DMS153 treated with DMSO at 0.1 percent for 48 hours (cell line): ENCODE measurements around the gene GPBP1.
"Not testable (repeated sequence)": the region's sequence is repeated elsewhere in the genome, so short reads cannot be mapped to it uniquely, and the experiment has no call there.

ENCODE experiments used
- DNase-seq: peaks from one replicate; lab custom pipeline; 2025; ENCODE audit not compliant: unreplicated experiment; lab: John Stamatoyannopoulos, UW

Gene GPBP1

GRCh38 chr5:57276353-57276752, 102.5 kb downstream of the GPBP1 start:
- no peak for DNase-seq

DNA sequence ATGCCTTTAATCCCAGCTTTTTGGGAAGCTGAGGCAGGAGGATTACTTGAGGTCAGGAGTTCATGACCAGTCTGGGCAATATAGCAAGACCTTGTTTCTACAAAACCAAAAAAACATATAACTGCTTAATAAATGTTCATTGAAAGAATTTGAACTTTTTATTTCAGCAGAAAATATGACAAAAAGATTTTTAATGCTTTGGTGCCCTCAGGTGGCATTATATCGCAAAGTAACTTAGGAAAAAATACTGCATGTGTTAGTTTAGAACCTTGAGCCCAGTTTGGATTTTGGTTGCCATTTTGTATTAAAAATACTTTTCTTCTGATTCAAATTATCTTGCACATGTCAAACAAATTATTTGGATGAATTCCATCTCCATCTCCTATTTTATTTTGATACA, 103.2 kb downstream of the GPBP1 start:
- DNase-seq = no peak

- DNase-seq = no peak
These were observed 107.0 kb downstream of the GPBP1 start for GRCh38 chr5:57280853-57281252.

DNA sequence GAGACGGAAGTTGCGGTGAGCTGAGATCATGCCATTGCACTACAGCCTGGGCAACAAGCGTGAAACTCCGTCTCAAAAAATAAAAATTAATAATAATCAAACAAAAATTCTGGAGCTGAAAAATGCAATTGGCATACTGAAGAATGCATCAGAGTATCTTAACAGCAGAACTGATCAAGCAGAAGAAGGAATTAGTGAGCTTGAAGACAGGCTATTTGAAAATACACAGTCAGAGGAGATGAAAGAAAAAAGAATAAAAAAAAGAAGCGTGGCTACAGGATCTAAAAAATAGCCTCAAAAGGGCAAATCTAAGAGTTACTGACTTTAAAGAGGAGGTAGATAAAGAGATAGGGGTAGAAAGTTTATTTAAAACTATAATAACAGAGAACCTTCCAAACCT, 111.2 kb downstream of the GPBP1 start:
- not testable (repeated sequence) for DNase-seq

DNA sequence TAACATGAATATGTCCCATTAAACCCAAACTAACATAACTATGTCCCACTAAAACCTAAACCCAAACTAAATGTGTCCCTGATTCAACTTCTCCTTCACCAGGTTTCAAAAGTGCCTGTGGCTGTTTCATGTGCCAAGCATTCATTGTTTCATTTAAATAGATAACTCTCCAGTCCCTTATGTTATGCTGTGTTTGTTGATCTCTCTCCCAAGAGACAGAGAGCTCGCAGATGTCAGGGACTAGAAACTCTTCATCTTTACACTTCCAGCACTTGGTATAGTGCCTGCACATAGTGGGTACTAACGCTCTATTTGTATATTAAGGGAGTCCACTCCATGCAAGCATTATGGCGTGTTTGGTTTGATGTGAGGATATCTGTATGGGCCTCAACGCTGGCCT, 118.0 kb downstream of the GPBP1 start:
- DNase-seq = no peak

DNA sequence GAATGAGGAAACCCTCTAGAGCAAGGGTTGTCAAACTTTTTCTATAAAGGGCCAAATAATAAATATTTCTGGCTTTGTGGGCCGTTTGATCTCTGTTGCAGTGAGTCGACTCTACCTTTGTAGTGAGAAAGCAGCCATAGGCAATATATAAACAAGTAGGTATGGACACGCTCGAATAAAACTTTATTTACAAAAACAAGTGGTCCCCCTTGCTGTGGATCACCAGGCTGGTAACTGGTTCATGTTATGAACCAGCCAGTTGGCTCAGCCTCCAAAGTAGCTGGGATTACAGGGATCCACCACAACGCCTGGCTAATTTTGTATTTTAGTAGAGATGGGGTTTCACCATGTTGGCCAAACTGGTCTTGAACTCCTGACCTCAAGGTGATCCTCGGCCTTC, 118.5 kb downstream of the GPBP1 start:
- DNase-seq = no peak

- peak; percentile 18 for DNase-seq
These were observed 124.6 kb downstream of the GPBP1 start for GRCh38 chr5:57298295-57298984.

- DNase-seq = peak; percentile 14
These were observed 125.2 kb downstream of the GPBP1 start for GRCh38 chr5:57298985-57299491.

DNA sequence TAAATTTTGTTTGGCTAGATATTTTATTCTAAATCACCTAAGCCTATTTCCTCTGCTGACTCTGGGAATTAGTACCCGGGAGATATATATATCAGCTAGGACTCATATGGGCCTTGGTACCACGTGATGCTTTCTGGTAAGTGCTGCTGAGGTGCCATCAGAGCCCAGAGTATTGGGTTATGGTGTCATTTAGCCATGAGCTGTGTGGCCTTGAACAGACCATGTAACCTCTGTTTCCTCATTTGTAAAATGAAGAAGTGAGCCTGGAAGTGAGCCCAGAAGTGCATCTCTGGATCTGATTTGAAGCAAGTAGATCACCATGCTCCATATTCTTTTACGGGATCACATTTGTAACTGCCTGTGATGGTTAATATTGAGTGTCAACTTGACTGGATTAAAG, 126.1 kb downstream of the GPBP1 start:
- DNase-seq = no peak

DNA sequence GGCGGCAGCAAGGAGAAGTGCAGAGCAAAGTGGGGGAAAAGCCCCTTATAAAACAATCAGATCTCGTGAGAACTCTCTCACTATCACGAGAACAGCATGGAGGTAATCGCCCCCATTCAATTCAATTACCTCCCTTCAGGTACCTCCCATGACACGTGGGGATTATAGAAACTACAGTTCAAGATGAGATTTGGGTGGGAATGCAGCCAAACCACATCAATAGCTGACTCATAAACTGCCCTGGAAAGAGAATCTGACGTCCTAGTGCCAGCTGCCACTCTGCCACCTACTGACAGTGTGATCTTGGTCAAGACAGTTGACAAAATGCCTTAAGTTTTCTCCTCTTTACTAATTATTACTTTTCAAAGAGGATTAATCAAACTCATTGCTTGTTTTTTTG, 128.3 kb downstream of the GPBP1 start:
- no peak for DNase-seq

GRCh38 chr5:57302643-57303042, 128.8 kb downstream of the GPBP1 start:
- DNase-seq = no peak

DNA sequence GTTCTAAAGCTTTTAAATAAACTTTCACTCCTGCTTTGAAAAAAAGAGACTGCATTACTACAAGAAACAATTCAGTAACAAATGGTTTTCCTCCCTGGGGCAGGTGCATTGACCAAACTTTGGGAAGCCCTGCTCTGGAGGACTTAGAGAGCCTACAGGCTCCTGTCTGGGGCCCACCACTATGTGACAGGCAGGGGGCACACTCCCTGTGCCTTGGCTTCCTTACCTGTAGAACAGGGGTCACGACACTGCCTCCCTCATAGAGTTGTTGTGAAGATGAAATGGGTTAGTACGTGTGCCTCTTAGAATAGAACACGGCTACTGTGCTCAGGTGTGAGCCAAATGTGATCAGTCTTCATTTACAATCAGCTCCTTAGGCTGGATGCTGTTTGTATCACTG, 130.1 kb downstream of the GPBP1 start:
- no peak for DNase-seq

GRCh38 chr5:57304931-57305330, 131.1 kb downstream of the GPBP1 start:
- no peak for DNase-seq

DNA sequence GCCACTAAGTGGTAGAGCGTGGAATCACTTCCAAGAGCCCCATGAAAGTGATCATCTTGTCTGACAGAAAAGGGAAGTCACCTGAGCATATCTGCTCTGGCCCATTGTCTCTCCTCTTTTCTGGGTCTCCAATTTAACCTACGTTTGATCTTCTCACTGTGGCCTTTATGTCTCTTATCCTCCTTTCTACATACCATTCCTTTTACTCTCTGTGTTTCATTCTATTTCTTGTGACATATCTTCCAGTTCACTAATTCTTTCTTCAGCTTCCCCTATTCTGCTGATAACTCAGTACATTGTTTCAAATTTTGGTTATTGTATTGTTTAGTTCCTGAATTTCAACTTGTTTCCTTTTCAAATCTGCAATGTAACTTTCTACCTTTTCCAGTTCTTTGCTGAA, 132.5 kb downstream of the GPBP1 start:
- DNase-seq = no peak

DNA sequence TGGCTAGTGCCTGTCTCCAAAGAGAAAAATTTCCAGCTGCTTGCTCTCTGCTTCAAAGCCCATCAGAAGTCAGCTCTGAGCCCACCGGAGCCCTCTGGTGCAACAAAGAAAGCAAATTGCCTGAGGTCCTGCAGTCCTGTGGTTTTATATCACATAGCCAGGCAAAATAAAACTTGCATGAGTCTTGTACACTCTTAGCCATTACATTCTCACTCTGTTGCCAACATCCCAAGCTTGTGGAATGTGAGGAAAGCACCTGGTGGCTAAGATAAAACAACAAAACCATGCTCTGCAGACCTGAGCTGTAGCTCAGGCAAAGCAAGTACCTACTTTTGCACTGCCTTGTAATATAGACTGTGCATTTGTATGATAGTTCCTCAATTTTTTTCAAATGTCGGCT, 133.7 kb downstream of the GPBP1 start:
- no peak for DNase-seq

GRCh38 chr5:57309022-57309421, 135.2 kb downstream of the GPBP1 start:
- DNase-seq = not testable (repeated sequence)

- DNase-seq = no peak
These were observed 137.4 kb downstream of the GPBP1 start for GRCh38 chr5:57311251-57311650.

DNA sequence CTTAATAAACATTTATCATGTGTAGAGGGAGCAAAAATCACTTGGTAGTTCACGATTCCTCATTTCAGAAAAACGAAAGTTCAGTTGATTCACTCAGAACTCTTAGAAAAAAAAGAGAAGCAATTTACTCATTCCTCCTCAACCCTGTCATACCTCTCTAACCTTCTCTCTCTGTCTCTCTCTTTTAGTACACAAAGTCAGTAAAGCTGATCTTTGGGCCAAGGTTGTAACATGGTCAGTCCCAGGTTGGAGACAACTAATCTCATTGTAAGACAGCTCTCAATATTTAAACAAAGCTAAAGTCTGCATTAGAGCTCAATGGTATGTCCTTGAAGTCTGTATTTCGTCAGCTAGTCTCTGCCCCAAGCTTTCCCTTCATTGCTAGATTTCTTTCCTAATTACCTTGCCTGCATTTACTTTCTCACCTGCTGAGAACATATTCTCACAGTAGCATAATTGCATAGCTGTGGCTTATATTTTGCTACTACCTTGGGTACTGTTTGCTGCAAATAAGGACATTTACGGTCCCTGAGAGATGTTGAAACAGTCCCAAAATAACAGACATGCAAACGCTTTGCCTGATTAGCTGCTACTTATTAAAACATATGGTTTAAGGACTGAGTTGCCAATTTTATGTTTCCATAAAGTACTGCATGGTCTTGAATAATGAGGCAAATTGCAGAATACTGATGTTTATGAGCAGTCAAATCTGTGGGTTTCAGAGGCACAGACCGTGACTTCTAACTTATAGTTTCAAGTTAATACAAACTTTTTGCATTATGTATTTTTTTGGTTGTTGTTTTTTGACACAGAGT, 138.3 kb downstream of the GPBP1 start:
- no peak for DNase-seq

GRCh38 chr5:57313716-57314115, 139.9 kb downstream of the GPBP1 start:
- DNase-seq = no peak
